Umbilical cord (tissue), 2 donors: Measurements from ENCODE around the gene CAPG. TPM values are rescaled to one million over a fixed set of nuclear protein-coding genes. Genes with fewer than 3 reads are reported as not detected.
"Not testable (repeated sequence)": the region's sequence is repeated elsewhere in the genome, so short reads cannot be mapped to it uniquely, and the experiment has no call there.

ENCODE experiments used
- DNase-seq: peaks from one replicate; pipeline ENCODE4 v3.0.0-alpha.2; 2015; ENCODE audit warnings: low spot score
- total RNA-seq: library from RNA; depleted of rRNA; stranded (reverse); fragments of >200 nt; gene quantifications from one replicate; pipeline ENCODE4 v1.2.3, GENCODE V29; 2014; ENCODE audit warnings: low replicate concordance; ENCODE audit not compliant: insufficient read depth

Gene CAPG
- total RNA-seq, 1 donor from 2014 or later: 58.5 TPM

DNA sequence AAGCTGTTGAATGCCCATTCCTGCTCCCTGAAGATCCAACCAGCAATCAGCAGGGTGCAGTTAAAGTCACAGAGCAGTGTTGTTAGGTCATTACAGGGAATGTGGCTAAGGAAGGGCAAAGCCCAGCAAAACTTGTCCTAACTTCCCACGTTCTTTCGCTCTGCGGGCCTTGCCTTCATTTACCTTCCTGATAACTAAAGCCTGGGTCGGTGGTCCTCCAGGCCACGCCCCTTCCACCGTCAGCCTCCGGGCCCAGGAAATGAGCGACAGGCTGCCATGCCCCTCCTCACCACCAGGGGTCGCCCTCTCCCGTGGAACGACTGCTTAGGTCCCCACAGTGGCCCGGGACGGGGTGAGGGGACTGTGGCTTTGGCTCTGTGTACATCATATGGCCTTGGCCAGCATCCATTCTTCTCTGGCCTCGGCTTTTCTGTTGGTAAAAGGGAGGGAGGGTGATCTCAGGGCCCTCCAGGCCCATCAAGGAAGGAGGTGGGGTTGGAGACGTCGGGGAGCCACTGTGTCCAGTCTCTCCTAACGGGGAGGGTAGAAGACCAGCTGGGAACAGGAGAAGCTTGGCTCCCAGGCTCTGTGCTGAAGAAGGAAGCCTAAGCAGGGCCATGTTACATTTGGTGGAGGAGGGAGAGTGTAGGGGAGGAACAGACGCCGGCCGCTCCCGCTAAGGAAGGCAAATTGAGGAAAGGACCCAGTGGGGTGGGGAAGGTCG is 10.5 kb upstream of the CAPG start:
- DNase-seq: peak; percentile 85

DNA sequence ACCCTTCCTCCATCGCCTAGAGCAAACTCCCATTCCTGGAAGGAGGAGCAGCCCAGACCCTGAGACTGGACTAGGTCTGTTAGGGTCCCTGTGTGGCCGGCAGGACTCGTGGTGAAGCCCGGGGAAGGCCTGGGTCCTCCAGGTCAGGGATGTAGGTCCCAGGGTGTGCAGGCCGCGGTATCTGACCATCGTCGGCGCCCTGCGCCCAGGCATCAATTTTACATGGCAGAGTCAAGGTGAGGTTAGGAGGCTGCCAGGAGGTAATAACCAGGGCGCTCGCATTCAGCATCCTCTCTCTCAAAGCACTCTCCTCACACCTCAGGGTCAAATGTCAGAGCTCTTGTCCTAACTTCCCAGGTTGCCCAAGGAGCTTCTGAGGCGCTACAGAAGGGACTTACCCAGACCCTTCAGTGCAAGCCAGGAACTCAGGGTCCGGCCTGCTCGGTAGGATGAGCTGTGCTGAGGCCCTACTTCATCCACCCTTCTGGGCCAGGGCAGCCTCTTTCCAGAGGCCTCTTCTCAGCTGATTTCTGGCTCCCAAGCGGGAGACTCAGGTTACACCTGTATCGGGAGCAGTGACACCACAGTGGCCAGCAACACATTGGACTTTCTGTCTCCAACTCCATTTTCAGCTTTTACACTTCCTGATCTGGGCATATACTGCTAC is 9.0 kb upstream of the CAPG start:
- no peak for DNase-seq

DNA sequence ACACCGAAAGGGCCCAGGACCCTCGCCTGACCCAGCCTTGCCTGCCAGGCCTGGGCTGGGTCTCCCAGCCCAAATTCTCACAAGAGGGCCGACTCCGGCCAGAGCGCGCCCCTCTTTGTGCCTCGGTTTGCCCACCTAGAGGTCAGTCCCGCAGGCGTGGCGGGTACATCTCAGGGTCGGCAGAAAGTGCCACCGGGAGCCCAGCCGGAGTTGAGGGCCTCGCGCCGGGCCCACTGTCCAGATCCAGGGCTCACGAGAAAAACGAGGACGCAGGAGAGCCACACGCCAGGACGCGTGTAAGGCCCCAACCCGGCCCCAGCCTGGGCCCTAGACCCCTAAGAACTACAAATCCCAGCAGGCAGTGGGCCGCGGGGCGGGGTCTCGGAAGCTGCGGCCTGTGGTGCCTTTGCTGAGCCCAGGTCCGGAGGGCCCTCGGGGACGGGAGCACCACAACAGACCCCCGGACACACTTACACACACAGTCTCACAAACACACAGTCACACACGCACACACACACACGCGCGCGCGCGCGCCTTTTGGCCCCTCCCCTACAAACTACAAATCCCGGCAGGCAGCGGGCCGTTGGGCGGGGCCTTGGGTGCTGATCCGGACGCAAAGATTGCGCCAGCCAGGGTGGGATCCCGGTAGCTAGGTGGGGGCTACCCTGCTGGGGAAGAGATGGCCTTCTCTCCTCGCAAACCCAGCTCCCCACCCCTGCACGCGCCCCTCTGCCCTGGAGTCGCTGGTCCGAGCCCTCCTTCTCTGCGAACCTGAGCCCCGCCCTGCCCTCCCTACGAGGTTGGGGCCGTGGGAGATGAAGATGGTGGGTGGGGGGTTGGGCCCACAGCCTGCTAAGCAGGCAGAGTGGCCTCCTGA is 8.2 kb upstream of the CAPG start, which contains the start of gene SH2D6:
SH2D6 (plus strand) TSS at position 583 of the 877 bp plus-strand sequence. CDS start 10,752 bp downstream, outside the sequence.
- DNase-seq: peak; percentile 89

DNA sequence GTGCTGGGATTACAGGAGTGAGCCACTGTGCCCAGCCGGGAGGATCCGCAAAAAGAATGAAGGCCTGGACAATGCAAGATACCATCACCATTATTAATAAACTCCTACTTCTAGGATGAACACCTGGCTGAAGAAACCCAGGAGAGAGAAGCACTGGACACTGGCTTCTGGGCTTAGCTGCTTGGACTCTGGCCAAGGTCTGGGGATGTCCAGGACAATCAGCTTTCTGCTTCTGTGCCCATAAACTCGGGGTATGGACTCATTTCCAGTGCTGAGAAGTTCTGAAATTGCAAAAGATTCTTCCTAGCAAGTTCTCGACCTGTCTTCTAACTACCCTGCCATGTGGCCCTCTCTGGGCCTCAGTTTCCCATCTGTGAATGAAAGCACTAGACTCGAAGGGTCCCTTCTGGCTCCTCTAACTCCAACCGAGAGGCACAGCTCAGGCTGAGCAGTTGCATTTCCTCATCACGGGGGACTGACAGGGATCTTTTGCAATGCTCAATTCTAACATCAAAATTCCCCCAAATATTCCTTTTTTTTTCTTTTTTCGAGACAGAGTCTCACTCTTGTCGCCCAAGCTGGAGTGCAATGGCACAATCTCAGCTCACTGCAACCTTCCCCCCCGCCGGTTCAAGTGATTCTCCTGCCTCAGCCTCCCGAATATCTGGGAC is 5.9 kb upstream of the CAPG start:
- DNase-seq: no peak

DNA sequence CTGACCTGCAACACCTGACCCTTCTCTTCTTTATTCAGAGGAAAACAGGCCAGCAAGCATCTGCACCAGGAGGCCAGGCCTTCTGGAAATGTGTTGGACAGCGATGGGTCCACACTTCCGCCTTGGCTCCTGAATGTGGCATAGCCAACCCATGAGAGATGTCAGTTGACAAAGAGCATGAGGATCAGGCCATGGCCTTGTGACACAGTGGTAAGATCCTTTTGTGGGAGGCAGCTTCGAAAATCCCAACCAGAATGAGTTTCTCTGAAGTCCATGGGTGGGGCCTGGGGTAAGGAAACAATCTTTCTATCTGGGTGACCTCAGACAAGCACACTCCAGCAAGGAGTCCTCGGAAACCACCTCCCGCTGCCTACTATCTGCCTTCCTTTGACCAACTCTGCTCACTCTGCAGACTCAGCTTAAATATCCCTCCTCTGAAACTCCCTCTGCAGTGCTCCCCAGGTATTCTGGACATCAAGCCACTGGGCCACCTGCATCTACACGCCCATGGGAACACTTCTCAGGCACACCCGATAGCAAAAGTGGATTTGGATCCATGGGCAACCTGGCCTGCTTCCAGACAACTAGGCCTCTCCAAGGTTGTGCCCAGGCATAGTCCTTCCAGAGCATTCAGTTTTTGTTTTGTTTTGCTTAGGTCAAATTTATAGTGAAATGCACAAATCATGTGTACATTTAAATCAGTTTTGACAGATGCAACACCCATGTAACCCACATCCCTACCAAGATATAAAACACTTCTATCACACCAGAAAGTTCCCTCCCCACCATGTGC is 4.8 kb upstream of the CAPG start:
- no peak for DNase-seq

DNA sequence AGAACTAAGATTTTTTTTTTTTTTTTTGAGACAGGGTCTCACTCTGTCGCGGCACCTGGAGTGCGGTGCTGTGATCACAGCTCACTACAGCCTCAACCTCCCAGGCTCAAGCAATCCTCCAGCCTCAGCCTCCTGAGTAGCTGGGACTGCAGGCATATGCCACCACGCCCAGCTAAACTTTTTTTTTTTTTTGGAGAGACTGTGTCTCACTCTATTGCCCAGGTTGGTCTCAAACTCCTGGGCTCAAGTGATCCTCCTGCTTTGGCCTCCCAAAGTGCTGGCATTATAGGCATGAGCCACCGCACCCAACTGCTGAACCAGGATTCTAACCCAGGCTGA is 4.2 kb upstream of the CAPG start:
- DNase-seq: not testable (repeated sequence)

DNA sequence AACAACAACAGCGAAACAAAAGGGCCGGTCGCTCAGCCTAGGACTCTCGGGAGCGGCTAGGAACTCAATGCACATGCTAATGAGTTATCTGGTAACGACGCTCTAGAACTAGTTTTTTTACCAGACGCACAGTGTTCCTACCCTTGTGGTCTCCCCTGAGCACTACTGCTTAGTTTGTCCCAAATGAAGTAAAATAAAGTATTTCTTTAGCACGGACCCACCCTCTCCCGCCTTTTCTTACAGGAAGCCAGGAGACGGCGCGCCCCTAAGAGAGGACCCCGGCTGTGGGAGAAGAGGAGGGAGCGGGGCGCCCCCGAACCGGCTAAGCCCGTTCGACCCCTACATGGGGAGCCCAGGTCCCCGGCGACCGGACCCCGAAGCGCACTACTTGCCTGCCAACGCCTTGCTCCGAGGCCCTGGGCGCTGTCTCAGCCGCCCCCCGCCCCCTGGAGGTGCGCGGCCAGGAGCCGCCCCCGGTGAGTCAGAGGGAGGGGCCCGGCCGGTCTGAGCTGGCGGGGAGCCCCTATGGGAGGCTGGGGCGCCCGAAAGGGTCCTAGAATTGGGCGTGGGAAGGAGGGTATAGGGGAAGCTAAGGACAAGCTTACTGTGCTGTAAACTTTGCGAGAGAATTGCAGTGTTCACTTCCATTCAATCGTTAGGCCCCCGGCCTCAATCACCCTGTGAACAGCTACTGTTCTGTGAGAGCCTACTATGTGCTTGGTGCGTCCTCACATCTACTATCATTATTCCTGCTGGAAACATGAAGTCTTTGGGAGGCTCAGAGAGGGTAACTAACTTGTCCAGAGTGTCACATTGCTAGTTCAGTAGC is 3.6 kb upstream of the CAPG start:
- peak; percentile 82 for DNase-seq

DNA sequence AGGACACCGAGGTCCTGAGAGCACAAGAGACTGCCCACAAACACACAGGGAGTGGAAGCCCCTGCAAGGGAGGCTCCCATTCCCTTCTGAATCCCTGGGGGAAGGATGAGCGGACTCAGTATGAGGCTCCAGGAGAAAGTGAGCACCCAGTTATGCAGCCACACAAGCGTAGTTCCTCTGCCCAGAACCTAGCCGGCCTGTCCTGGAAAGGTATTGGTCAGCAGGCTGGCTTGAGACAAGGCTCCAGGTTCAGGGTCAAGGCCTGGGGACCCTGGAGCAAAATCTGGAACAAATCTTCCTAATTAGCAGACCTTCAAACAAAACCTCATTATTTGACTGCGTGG is 1.2 kb upstream of the CAPG start:
- no peak for DNase-seq

DNA sequence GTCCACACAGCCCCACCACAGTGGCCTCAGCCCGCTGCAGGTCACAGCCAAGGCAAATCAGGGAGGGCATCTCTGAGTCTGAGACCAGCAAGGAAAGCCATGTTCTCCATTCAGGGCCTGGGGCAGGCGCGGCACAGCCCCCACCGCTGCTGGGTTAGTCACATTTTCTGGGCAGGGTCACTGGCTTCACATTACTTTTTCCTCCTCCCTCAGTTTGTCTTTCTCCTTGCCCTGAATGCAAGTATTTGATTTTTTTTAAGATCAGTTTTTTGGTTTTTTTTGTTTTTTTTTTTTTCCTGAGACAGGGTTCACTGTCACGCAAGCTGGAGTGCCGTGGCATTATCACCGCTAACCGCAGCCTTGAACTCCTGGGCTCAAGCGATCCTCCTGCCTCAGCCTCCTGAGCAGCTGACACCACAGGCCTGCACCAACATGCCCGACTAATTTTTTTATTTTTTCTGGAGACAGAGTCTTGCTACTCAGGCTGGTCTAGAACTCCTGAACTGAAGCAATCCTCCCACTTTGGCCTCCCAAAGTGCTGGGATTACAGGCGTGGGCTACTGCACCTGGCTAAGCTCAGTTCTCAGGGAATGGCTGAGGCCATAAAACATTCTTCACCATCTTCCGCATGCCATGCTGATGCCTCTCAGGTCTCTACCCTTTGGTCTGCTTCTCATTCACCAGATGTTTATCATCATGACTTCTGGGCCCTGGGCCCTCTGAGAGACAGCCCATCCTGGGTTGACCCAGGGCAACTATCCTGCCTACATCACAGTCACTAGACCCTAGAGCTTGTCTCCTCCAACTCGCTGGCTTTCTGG is 628 bp upstream of the CAPG start:
- no peak for DNase-seq

DNA sequence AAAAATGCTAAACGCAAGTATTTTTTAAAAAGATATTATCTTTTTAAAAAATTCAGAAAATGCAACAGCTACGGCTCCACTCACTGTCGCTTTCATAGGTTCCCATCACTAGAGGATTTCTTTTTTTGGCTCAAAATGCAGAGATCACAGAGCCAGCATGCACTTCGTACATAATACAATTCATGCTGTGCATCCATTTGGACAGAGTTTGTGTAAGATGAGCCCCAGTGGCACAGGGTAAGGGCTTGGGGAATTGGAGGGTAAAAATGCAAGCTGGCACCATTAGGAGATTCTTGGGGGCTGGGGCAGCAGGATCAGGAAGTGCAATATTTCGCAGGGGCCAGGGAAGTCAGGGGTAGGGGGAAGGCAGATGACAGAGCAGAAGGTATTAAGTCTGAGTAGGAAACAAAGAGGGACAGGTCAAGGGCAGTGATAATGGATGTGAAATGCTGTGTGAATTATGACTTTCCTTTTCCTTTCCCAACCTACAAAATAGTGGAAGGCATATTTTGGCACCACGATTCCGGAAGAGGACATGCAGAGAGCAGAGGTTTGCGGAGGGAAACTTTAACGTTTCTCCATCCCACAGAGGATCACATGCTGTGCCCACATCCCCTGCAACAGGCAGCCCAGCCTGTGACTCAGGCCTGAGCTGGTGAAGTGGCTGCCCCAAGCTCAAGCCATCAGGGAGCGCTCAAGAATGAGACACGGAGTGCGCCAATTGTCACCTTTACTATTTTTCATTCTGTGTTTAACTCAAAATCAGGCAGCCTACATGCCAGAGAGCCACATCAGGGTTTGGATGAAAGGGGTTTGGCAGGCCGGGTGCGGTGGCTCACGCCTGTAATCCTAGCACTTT is 4.7 kb downstream of the CAPG start:
- DNase-seq: no peak

DNA sequence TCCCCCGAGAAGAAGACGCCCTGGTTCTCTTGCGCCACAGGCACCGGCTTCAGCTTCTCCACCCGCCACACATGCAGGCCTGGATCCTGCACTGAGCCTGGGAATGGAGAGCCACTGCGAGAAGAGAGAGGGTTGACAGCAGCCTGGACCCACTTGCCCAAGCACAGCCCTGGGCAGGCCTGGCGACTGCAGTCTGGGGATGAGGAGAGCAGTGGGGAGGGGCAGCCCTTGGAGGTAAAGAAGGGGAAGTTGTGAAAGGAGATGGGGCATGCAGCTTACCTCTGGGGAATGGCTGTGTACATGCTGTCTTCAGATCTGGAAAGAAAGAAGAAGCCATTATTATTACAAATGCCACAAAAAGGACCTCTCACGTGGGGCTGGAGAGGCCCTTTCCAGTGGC is 8.3 kb downstream of the CAPG start:
- no peak for DNase-seq

DNA sequence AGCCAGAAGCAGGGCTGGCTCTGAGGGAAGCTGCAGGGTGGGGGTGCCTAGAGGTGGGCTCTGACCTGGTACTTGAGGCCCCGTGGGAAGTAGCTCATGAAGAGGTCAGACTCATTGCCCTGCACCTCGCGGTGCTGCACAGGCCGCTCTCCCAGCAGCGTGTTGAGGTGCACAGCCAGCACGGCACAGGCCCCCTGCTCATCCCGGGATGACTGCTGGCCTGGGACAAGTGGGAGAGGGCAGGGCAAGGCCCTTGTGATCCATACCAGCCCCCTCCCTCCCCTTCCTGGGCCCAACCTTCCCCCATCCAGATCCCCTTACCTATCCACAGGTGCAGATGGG is 8.7 kb downstream of the CAPG start:
- no peak for DNase-seq

DNA sequence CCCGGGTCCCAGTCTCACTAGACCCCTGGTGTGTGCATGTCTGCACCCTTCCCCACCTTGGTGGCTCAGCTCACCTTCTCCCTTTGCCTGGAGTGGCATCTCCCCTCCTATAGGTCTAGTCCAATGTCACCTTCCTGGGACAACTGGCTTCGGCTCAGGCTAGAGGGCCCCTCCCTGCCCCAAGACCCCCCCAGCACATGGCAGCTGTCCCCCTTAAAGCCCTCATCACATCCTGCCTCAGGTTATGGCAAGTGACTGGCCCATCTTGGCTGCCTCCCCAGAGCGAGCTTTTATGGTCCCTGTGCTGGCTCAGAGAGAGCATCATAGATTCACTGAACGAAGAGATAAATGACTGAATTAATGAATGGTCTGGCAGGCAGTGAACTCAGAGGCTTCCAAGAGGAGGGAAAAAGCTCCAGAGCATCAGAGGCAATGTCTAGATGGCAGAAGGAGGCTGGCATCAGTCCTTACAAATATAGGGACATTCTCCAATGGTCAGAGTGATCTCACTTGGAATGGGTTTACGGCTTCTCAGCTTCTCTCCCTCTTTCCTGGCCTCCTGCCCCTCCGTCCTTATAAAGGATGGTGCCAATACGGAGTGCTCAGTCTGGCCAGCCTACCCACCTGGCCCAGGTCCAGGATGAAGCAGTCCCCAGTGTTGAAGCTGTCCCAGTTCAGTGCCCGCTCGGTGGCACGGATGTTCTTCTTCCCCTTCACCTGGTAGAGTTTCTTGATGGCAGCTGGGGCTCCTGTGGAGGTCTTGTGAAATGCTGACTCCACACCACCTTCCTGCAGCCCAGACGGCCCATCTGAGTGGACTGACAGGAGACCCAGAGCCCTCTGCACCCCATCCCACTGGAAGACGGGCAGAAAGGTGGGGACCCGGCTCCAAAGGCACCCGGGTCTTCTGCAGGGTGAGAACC is 9.4 kb downstream of the CAPG start:
- DNase-seq: no peak

DNA sequence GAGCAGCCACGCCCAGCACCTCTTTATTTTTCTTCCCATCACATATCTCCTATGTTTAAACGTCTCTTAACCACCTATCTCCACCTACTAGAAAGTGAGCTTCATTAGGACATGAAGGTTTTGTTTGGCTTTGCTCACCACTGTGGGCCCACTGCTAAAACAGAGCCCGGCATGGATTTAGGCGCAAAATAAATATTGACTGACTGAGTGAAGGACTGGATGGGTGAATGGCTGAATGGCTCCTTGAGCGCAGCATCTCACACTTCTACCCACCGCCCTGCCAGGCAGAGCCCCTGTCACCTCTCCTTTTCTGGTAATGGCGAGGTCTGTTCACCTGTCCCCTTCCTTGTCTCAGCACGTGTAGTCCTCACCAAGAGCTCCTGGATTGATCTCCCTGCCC is 10.1 kb downstream of the CAPG start:
- no peak for DNase-seq

DNA sequence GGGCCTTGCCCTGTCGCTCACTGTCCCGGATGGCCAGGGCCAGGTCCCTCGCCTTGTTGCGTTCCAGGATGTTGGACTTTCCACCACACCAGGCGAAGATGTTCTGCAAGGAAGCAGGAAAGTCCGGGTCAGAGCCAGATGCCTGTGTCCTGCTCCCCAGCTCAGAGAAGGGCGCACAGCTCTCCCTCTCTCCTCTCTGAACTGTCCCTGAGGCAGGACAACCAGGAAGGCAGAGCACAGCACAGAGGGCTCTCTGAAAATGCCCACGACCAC is 11.0 kb downstream of the CAPG start:
- no peak for DNase-seq

DNA sequence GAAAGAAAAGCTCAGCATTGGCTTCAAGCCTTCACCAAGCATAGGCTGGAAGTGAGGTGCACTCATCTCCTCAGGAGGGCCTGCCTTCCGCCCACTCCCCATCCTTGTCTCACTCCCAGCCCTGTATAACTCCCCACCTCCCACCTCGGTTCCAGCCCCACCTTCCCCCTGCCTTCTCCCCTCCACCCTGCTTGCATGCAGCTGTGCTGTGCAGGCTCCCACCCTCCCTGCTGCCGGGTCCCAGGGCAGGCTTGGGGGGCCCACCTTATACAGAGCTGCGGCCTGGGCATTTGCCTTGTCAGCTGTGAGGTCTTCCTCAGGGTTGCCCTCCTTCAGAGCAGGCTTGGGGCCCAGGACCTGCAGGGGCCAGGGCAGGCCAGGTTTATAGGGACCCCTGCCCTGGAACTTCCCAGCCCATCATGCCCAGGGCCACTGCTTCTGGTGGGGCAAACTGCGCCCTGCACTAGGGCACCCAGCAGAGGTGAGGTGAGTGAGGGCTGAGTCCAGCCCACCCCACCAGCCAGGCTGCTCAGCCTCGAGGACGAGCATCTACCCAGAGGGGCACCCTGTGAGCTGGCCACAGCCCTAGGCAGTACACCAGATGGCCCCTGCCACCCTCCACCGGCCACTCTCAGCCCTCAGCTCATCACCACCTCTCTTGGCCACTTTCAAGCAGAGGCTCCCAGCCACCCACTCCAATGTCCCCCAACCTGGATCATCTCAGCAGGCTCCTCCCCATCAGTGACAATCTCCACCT is 11.6 kb downstream of the CAPG start:
- no peak for DNase-seq

DNA sequence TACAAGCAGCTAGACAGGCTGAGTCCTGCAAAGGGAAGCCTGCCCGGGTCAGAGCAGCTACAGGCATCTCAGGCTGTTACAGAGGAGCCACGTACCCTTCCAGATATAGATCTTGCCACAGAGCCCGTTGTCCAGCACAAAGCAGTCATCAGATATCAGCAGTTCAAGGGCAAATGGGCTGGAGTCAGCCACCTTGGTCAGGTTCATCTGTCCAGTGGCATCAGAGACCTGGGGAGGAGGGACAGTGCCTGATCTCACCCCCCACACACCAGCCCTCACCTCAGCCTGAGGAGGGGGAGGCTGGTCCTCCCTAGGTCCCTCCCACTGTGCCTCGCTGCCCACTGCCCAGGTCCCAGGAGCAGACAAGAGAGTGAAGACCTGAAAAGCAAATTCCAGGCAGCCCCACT is 12.2 kb downstream of the CAPG start:
- DNase-seq: no peak
